Amniotic stem cell (primary cell): ENCODE results near the gene CDH16.
"Not testable (repeated sequence)": the region's sequence is repeated elsewhere in the genome, so short reads cannot be mapped to it uniquely, and the experiment has no call there.

Experiments used
- DNase-seq: peaks from one replicate; lab custom pipeline; 2025; lab: John Stamatoyannopoulos, UW

CDH16 gene

GRCh38 chr16:66910175-66910940 is 8.3 kb downstream of the CDH16 start:
- DNase-seq, result no peak

GRCh38 chr16:66908762-66909559 is 9.7 kb downstream of the CDH16 start:
- DNase-seq, result no peak

DNA sequence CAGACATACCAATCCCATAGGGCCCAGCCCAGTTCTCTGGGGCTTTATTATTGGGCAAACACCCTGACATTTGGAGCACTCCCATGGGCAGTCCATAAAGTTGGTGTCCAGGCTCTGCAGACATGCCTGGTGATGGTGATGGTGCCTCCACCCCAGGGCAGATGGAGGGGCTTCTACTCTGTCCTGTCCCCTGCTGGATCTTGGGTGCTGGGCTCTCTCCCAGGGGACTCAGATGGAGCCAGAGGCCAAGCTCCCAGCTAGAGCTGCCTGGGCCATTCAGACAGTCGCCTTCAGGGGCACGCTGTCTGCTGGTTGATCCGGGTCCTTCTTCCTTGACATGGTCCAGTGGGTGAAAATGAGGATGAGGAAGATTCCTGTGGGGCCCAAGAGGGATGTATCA is 10.6 kb downstream of the CDH16 start:
- no peak for DNase-seq

- DNase-seq, result no peak
Observed at GRCh38 chr16:66906916-66907836, 11.5 kb downstream of the CDH16 start.

DNA sequence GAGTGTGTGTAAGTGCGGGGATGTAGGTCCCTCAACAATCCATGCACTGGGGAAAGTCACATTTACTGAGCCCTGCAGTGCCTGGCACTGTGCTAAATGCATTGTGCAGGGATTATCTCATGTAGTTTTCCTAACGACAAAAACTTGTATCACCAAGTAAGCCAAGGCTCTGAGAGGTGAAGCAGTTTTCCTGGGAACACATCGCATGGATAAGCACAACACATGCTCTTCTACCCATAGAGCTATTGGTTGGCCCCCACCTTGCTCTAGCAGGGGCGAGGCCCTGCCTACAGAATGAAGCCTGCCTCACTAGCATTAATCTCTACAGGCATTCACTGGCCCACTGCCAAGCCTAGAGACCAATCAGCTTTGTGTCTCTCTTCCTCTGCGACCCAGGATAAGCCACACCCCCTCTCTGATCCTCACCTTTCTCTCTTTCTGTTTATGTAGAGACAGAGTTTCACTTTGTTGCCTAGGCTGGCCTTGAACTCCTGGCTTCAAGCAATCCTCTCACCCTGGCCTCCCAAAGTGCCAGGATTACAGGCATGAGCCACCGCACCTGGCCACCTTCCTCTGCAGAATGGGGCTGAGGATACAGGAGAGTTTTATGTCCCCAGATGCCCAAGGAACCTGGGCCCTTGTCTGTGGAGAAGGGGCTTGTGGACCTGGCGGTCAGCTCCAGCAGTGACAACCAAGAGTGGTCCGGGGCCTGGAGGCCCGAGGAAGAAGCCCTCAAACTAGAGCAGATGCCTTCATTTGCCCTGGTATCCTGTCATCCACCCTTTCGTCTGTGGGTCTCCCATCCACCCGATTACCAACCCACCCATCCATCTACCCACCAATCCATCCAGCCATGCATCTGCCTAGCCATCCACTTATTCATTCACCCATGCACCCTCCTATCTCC is 12.8 kb downstream of the CDH16 start:
- no peak for DNase-seq

DNA sequence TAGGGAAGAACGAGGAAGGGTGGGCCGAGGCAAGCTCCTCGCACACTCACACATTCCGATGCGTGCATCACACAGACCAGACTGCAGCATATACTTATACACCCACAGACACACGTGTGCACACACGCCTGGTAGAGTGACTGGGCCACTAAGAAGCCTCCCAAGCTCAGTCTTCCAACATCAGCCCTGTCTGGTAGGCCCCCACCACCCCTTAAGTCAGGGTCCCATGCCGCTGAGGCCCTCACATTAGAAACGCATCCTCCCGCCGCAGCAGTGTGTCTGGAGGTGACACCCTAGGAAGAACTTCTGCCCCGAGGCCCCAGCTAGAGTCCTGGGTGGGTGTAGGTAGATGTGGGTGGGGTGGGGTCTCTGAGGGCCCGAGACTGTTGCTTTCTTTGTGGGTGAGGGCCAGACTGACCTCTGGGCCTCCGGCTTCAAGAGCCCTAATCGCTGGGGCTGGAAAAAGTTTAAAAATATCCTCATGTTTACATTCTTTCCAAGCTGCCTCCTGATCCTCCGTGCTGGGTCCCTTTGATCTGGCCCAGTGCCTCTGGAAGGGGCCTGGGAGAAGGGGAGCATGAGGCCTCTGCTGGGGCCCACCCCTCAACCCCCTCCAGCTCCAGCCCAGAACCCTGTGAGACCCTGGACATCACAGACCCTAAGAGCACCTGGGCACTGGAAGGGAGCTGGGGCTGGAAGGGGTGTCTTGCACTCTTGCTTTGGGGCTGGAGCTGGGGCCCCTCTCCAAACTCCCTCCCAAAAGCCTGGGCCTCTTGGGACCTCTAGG is 13.6 kb downstream of the CDH16 start:
- no peak for DNase-seq

DNA sequence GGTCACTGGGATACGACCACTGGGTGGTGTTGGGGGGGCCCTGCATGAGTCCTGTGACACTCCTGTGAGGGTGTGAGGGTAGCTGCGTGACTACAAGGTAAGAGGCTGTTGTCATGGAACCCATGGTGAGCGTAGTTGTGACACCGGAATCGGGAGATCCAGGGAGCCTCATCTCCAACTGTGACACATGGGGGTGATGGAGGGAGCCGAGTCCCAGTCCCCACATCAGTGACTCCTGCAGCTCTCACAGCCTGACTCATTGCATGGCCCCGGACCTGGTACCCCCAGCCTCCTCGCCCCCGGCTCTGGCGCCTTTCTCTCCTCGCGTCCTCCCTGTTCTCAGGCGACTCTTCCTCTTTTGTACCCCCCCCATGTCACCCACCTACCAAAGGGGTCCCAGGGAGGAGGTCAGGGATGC is 14.2 kb downstream of the CDH16 start:
- no peak for DNase-seq

GRCh38 chr16:66903544-66904427 is 14.9 kb downstream of the CDH16 start:
- DNase-seq, result no peak

DNA sequence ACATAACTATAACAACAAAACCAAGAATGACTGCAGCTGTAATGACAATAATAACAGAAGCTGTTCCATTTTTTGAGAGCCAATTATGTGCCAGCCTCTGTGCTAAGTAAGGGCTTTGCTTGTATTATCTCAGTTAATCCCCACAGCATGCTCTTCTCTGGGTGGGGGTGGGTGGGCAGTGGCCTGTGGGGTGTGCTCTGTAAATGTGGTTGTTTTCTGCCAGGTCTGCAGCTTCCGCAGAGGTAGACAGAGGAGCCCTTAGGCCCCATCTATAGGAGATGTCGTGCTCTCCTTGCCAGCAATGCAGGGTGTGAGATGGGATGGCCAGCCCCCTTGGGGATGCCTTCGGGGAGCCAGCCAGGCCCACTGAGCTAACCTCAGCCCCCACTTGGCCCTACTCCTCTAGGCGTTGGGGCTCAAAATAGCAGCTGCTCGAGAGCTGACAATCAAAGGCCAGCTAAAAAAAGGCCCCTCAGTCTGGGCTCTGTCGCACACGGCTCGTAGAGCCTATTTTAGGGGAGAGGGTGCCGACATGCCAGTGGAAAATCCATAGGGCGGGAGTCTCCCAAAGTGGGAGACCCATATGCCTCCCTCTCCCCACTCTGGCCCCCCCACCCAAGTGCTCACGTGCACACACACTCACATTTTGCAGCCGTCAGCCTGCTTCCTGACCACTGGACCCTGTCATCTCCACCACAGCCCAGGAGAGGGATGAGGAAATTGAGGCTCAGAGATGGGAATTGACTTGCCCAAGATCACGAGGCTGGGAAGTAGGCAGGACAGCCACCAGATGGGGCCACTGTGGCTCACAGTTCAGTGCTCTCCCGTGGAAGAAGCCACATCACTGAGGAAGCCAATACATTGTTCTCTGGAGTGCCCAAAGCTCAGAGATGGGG is 15.8 kb downstream of the CDH16 start:
- no peak for DNase-seq

- no peak for DNase-seq
Observed at GRCh38 chr16:66901626-66902025, 17.1 kb downstream of the CDH16 start.

GRCh38 chr16:66900721-66901441 is 17.8 kb downstream of the CDH16 start:
- DNase-seq, result no peak

GRCh38 chr16:66899945-66900710 is 18.6 kb downstream of the CDH16 start:
- DNase-seq, result no peak

GRCh38 chr16:66899310-66899944 is 19.3 kb downstream of the CDH16 start:
- no peak for DNase-seq

DNA sequence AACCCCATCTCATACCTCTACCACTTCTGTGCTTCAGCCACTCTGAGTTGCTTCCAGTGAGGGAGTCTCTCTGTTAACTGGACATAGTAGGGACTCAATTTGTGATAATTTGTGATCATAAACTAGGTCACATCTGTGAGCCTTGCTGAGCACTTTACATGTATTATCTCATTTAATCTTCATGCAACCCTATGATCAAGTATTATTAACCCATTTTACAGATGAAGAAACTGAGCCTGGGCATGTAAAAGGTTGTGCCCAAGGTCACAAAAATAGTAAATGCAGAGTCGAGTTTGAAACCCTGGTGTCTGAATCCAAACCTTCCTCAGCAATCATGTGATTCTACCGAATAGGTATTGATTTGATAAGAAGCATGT is 19.8 kb downstream of the CDH16 start:
- DNase-seq, result no peak

GRCh38 chr16:66898207-66898606 is 20.5 kb downstream of the CDH16 start:
- DNase-seq, result no peak

DNA sequence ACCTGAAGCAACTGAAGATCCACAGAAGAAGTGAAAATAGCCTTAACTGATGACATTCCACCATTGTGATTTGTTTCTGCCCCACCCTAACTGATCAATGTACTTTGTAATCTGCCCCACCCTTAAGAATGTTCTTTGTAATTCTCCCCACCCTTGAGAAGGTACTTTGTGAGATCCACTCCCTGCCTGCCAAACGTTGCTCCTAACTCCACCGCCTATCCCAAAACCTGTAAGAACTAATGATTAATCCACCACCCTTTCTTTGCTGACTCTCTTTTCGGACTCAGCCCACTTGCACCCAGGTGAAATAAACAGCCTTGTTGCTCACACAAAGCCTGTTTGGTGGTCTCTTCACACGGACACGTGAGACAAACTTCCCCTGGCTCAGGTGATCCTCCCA is 22.0 kb downstream of the CDH16 start:
- not testable (repeated sequence) for DNase-seq
